HG03571 (cell line): Measurements from ENCODE around the gene COL6A3.

Experiments used
- ATAC-seq: cut with Tn5 transposase; IDR thresholded peaks from one replicate; pipeline ENCODE4 v1.9.1; 2021; ENCODE audit not compliant: unreplicated experiment

COL6A3 gene

DNA sequence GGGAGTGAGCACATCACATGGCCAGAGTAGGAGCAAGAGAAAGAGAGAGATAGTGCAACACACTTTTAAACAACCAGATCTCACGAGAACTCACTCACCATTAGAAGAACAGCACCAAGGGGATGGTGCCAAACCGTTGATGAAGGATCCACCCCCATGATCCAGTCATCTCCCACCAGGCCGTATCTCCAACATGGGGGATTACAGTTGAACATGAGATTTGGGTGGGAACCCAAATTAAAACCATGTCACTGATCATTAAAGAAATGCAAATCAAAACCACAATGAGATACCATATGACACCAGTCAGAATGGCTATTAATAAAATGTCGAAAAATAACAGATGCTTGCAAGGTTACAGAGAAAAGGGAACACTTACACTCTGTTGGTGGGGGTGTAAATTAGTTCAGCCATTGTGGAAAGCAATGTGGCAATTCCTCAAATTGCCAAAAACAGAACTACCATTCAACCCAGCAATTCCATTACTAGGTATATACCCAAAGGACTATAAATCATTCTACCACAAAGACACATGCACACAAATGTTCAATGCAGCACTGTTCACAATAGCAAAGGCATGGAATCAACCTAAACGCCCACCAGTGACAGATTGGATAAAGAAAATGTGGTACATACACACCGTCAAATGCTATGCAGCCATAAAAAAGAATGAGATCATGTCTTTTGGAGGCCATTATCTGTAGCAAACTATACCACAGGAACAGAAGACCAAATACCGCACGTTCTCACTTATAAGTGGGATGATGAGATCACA is 137.1 kb downstream of the COL6A3 start:
- no peak for ATAC-seq
